MM.1S (cell line): Measurements from ENCODE around the gene EIF4H.

Experiments
- EZH2 ChIP-seq: fragments of 300-600 bp; sonication (generic); optimal IDR thresholded peaks from 2 replicates; pipeline ENCODE3; 2017; ENCODE audit warnings: low read depth, mild to moderate bottlenecking, antibody characterized with exemption, low read length, mixed read lengths
- TF ChIP-seq, protein P1 (sequence below): fragments of 300-600 bp; sonication (generic); IDR thresholded peaks from 2 replicates; pipeline ENCODE4 v1.5.1; 2016; ENCODE audit warnings: antibody characterized with exemption, low read length, mixed read lengths

DNA sequence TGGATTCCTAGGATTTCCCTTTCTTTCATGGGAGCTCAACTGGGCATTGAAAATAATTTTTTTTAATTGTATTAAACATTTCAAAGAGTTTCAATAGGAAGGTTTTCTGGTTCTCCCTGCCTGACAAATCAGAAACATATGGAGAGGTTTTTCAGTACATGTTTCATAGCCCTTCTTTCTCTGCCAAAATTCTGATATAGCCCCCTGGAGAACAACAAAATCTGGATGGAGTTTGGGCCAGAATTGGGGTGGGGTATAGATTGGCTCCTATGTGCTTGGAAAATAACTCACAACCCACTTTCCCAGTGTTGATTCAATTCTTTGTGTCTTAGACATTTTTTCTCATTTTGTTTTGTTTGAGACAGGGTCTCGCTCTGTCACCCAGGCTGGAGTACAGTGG is 24.6 kb upstream of the EIF4H start:
- TF ChIP-seq EZH2, result no peak
- TF ChIP-seq, protein P1, sequence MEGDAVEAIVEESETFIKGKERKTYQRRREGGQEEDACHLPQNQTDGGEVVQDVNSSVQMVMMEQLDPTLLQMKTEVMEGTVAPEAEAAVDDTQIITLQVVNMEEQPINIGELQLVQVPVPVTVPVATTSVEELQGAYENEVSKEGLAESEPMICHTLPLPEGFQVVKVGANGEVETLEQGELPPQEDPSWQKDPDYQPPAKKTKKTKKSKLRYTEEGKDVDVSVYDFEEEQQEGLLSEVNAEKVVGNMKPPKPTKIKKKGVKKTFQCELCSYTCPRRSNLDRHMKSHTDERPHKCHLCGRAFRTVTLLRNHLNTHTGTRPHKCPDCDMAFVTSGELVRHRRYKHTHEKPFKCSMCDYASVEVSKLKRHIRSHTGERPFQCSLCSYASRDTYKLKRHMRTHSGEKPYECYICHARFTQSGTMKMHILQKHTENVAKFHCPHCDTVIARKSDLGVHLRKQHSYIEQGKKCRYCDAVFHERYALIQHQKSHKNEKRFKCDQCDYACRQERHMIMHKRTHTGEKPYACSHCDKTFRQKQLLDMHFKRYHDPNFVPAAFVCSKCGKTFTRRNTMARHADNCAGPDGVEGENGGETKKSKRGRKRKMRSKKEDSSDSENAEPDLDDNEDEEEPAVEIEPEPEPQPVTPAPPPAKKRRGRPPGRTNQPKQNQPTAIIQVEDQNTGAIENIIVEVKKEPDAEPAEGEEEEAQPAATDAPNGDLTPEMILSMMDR, result no peak
